HG03378 (cell line): ENCODE data around the gene KRTAP10-12.

Source experiments
- ATAC-seq: cut with Tn5 transposase; IDR thresholded peaks from one replicate; pipeline ENCODE4 v1.9.1; 2021; ENCODE audit warnings: mild to moderate bottlenecking, moderate library complexity; ENCODE audit not compliant: unreplicated experiment

The KRTAP10-12 gene

DNA sequence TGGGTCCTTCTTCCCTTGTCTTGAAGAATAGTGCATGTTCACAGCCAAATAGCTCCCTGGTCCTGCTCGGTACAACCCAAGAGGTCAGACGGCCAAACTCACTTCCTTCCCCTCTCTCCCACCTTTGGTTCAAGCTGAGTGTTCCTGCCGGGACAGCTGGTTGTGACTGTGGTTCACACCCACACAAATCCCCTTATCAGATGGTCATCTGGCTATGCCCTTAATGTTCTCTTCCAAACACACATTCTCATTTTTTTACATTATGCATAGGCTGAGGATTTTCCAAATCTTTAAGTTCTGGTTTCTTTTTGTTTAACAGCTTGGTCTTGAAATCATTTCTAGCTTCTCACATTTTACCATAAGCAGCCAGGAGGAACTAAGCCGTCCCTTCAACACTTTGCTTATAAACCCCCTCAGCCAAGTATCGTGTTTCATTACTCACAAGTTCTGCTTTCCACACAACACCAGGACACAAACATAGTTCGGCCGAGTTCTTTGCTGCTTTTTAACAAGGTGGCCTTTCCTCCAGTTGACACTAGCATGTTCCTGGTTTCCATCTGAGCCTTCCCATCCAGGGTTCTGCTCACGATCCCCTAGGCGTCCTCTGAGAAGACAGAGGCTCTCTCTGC, 34.1 kb downstream of the KRTAP10-12 start:
- no peak for ATAC-seq

- ATAC-seq = no peak
These were observed 35.3 kb downstream of the KRTAP10-12 start for GRCh38 chr21:44732263-44732662.

- ATAC-seq = no peak
These were observed 36.0 kb downstream of the KRTAP10-12 start for GRCh38 chr21:44732956-44733355.

DNA sequence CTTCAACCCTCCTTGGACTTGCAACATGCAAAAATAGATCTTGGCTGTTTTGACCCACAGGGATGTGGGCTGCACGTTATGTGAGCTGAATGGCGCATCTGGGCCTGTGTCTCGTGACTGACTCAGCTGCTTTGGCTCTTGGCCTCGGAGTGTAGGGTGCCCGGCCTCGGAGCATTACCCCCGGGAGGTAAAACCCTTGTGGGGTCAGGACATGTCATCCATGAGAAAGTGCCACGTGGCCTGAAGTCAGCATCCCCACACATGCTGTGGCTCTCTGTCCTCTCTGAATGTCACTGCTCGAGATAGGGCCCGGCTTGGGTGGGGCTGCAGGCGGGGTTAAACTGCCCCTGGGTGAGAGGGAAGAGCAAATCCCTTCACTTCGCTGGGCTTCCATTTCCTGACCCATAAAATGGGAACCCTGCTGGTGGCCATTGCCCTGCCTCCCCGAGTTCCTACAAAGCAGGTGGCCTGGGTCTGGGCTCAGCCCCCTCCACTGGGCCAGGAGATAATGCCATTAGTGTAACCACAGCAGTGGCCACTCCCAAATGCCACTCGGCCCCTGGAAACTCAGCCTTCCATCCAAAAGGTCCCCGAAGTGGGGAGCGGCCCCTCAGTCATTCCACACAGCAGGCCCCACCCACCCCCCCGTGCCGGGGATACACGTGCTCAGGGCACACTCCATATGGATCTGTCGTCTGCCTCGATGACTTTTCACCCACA, 37.2 kb downstream of the KRTAP10-12 start:
- no peak for ATAC-seq

DNA sequence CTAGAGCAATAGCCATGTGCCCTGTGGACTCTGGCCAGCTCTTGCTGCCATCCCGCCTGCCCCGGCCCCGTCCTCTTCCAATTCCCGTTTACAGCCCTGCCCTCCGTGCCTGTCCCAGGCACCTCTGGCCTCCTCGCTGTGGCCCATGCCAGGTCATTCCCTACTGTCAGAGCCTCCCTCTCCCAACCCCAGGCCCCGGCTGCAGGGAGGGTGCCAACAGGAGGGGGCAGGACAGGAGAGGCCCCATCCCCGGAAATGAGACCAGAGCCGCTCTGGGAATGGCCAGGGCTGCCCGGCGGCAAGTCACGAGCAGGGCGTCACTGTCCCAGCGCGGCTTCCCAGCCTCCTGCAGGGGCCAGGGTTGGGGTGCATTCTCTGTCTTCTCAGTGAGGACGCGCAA, 37.9 kb downstream of the KRTAP10-12 start:
- no peak for ATAC-seq

DNA sequence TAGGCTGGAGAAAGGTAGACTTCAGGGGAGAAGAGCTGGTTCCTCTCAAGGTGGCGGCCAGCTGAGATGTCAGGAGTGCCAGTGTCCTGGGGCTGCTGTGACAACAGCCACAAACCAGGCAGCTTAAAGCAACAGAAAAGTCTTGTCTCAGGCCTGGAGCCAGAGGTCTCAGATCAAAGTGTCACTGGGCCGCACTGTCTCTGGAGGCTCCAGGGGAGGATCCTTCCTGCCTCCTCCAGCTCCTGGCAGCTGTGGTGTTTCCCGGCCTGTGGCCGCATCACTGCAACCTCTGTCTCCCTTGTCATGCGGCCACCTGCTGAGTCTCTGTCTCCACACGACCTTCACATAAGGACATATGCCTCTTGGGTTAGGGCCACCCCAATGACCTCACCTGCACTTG, 38.8 kb downstream of the KRTAP10-12 start:
- no peak for ATAC-seq

DNA sequence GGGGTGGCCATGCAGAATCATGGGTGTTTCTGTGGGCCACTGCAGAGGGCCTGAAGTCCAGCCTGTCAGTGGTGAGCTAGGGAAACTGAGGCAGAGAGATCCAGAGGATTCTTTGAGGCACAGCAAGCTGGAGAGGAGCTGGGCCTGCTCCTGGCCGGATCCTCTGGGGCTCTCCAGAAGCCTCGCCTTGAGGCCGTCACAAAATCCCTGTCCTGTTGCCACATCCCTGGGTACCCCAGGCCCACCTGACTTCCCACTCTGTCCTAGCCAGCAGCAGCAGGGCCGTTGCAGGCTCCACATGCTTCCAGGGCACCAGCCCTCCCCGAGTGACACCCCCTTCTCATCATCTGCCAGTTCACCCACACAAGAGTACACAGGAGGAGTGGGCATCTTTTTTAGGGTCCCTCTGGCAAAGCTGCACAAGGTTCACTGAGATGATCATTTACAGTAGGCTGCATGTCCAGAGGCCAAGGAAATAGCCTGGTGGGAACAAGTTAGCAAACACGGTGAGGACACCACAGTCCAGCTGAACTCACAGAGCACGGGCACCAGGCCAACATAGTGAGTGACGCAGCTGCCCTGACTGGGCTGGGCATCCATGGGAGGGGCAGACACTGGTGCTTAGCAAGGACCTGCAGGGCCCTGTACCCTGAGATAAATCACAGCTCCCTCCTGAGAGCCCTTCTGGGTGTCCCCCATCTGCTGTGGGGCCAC, 39.5 kb downstream of the KRTAP10-12 start:
- ATAC-seq = no peak

GRCh38 chr21:44737706-44738354, 40.9 kb downstream of the KRTAP10-12 start:
- no peak for ATAC-seq

DNA sequence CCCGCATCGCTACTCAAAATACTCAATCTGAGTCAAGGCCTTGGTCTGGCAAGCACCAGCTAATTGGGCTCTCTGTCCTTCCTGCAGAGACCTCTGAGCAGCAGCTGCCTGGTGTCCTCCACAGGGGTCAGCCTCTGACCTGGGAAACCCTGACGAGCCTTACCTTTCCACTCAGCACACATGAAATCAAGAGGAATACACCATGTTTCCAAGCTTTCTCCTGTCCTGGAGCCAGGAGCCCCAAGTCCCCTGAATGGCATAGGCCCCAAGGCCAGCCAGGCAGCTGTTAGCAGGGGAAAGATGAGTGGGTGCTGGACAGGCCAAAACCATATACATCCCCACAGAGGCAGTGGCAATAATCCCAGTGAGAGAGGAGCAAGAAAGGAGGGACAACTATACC, 41.6 kb downstream of the KRTAP10-12 start:
- ATAC-seq = no peak

GRCh38 chr21:44739316-44739715, 42.3 kb downstream of the KRTAP10-12 start:
- no peak for ATAC-seq

DNA sequence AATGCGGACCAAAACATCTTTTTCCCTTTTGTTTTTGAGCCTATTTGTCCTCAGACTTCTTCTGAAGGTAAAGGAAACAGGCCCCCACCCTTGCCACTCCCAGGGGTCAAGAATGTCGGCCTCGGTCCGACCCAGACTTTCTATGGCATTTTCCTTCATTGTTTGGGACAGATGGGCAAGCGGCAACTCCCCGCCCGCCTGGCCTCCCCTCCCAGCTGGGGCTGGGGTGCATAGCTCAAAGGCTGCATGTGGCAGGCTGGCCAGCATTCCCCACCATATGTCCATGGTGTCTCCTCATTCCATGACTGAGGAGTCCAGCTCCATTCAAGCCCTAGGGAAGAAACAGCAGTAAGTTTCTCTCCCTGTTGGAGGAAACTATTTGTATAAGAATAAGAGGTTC, 43.8 kb downstream of the KRTAP10-12 start:
- ATAC-seq = no peak

DNA sequence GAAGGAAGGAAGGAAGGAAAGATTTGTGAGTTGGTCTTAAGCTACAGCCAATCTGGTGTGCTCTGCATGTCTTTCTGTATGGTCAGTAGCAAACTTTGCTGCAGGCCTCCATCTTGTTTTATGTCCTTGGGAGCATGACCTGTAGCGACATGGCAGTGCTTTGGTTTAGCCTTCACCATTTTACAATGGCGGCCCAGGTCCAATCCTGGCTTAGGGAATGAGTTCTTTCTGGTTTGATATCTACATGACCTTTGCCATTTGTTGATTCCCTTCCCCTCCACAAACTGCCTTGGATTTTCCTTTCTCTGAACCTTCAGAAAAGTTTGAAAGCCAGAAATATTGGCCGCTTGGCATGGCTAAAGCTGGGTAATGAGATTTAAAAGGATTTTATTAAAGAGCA, 44.9 kb downstream of the KRTAP10-12 start:
- ATAC-seq = no peak

DNA sequence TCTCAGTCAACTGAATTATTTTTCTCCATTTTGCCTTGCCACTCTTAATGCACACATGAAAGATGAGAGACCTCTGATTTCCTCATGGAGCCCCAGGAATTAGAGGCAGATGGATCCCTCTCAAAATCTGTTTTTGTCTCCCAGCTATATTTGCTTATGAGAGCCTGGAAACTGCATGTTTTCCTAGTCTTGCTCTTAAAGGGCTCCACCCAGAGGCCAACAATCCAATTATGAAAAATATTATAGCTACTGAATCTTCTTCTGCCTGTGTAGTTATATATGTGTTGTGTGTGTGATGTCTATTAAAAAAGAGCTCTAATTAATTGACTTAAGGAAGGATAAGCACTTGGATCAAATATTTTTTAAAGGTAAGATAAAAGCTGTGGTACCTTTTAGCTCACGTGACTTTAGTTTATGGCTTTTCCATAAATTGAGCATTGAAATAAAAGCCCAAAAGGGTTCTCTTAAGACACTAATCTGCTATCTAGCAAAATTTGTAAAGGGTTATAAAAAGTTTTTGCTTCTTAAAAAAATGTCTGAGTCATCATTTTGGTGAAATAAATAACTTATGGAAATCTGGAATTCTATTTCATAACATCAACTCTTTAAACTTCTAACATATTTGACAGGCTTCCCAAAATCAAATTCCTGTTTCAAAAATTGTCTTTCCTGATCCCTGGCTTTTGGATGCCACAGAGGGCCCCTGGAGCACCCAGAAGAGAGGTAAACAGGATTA, 45.6 kb downstream of the KRTAP10-12 start:
- ATAC-seq = no peak
